HepG2 (cell line): ENCODE results near the gene CLASP1. TPM values are rescaled to one million over a fixed set of nuclear protein-coding genes. Genes with fewer than 3 reads are reported as not detected.

Experiments used
- ATF1 ChIP-seq: IDR thresholded peaks from 2 replicates; pipeline ENCODE4 v1.6.1; 2016; ENCODE audit warnings: mild to moderate bottlenecking, control low read depth
- E2F5 ChIP-seq: sonication (generic); formaldehyde crosslinking; conservative IDR thresholded peaks from 2 replicates; pipeline ENCODE4 v1.4.0; 2020; ENCODE audit warnings: missing genetic modification reagents
- ETS1 ChIP-seq: sonication (generic); formaldehyde crosslinking; IDR thresholded peaks from 2 replicates; pipeline ENCODE4 v1.4.0; 2020; ENCODE audit warnings: missing genetic modification reagents
- FOXO4 ChIP-seq: sonication (generic); formaldehyde crosslinking; conservative IDR thresholded peaks from 2 replicates; pipeline ENCODE4 v1.8.1; 2023; ENCODE audit warnings: missing genetic modification reagents
- HNF4A ChIP-seq: sonication (generic); formaldehyde crosslinking; IDR thresholded peaks from 2 replicates; pipeline ENCODE4 v1.4.0; 2020; ENCODE audit warnings: missing genetic modification reagents
- HOMEZ ChIP-seq: IDR thresholded peaks from 2 replicates; pipeline ENCODE4 v1.6.1; 2016; ENCODE audit warnings: low read depth
- KMT2A ChIP-seq: sonication (generic); formaldehyde crosslinking; IDR thresholded peaks from 2 replicates; pipeline ENCODE4 v1.4.0; 2020; ENCODE audit warnings: missing genetic modification reagents
- MAZ ChIP-seq, 2 experiments: sonication (generic) in 1 of 2; formaldehyde crosslinking in 1 of 2; IDR thresholded peaks; 2 replicates each; pipeline versions ENCODE4 v1.5.0 to v1.6.1; 2012 to 2020; ENCODE audit warnings: low read depth in 2 of 2, mild to moderate bottlenecking in 2 of 2, borderline replicate concordance in 1 of 2, improper control_type of control experiment in 1 of 2, low read length in 1 of 2, missing genetic modification reagents in 1 of 2, moderate library complexity in 1 of 2
- MED1 ChIP-seq: sonication (generic); formaldehyde crosslinking; IDR thresholded peaks from 2 replicates; pipeline ENCODE4 v1.4.0; 2020; ENCODE audit warnings: missing genetic modification reagents
- MEIS2 ChIP-seq: sonication (generic); formaldehyde crosslinking; IDR thresholded peaks from 2 replicates; pipeline ENCODE4 v1.9.0; 2021; ENCODE audit warnings: mild to moderate bottlenecking, missing genetic modification reagents
- PBX3 ChIP-seq: sonication (generic); formaldehyde crosslinking; IDR thresholded peaks from 2 replicates; pipeline ENCODE4 v1.8.1; 2023; ENCODE audit warnings: missing genetic modification reagents, inconsistent platforms, borderline replicate concordance
- PHF5A ChIP-seq: IDR thresholded peaks from one replicate; pipeline ENCODE4 v1.6.1; 2018; ENCODE audit warnings: low read depth, missing genetic modification reagents; ENCODE audit not compliant: unreplicated experiment
- TCF7 ChIP-seq: sonication (generic); IDR thresholded peaks from 2 replicates; pipeline ENCODE4 v1.6.1; 2016; ENCODE audit warnings: antibody characterized with exemption, low read depth
- ZBTB34 ChIP-seq: sonication (generic); formaldehyde crosslinking; IDR thresholded peaks from 2 replicates; pipeline ENCODE4 v1.8.0; 2022; ENCODE audit warnings: mild to moderate bottlenecking, missing genetic modification reagents
- ZFP37 ChIP-seq: sonication (generic); formaldehyde crosslinking; IDR thresholded peaks from 2 replicates; pipeline ENCODE4 v1.4.0; 2020; ENCODE audit warnings: missing genetic modification reagents, borderline replicate concordance
- ZNF546 ChIP-seq: sonication (generic); formaldehyde crosslinking; conservative IDR thresholded peaks from 2 replicates; pipeline ENCODE4 v1.8.1; 2023; ENCODE audit warnings: mild to moderate bottlenecking, missing genetic modification reagents
- ZNF607 ChIP-seq: sonication (generic); formaldehyde crosslinking; IDR thresholded peaks from 2 replicates; pipeline ENCODE4 v1.5.1; 2020; ENCODE audit warnings: missing genetic modification reagents, mild to moderate bottlenecking, borderline replicate concordance
- ZNF614 ChIP-seq: IDR thresholded peaks from 2 replicates; pipeline ENCODE4 v1.6.1; 2018; ENCODE audit warnings: missing biosample characterization, missing genetic modification reagents, inconsistent platforms, borderline replicate concordance
- ZNF850 ChIP-seq: sonication (generic); formaldehyde crosslinking; conservative IDR thresholded peaks from 2 replicates; pipeline ENCODE4 v1.9.0; 2021; ENCODE audit warnings: mild to moderate bottlenecking, missing genetic modification reagents
- polyA plus RNA-seq, 8 experiments: library from polyadenylated mRNA; depleted of rRNA in 3 of 8; stranded (reverse) in 7 of 8; unstranded in 1 of 8; fragments of >200 nt; fragmentation: Illumina TruSeq in 4 of 8; extraction: Trizol in 4 of 8; gene quantifications; 2 replicates each; pipeline versions ENCODE4 v1.2.1 to v1.2.3, GENCODE V29; 2011 to 2016; ENCODE audit warnings: low read depth in 4 of 8, missing spikeins in 1 of 8, mixed read lengths in 1 of 8; ENCODE audit not compliant: insufficient read depth in 1 of 8
- total RNA-seq, 5 experiments: library from RNA; depleted of rRNA; stranded (reverse); fragments of >200 nt; fragmentation: Illumina TruSeq; extraction: Trizol; gene quantifications; 2 replicates each; pipeline ENCODE4 v1.2.3, GENCODE V29; 2016; ENCODE audit warnings: low read depth in 1 of 5

The CLASP1 gene
- total and polyA plus RNA-seq, 2 of the 13 experiments (the other 11 are each of a cell fraction or from before 2014, with no cell fraction given), result 11.7 to 47.9 TPM

- TF ChIP-seq MEIS2, result 0 out of 2 replicates have a peak, but pooled peaks have one; percentile 48
- TF ChIP-seq ZNF546 (CRISPR knock-in tag), result no peak
- TF ChIP-seq ZNF607 (CRISPR knock-in tag), result peak; percentile 57; the same call in 1 of the 2 replicates
- no peak for TF ChIP-seq TCF7
- TF ChIP-seq HNF4A (CRISPR knock-in tag), result peak; percentile 76
- TF ChIP-seq PBX3 (CRISPR knock-in tag), result no peak
- TF ChIP-seq ZNF850, result no peak
- no peak for TF ChIP-seq ETS1
- no peak for TF ChIP-seq KMT2A (CRISPR knock-in tag)
- TF ChIP-seq MAZ (IDR thresholded peaks at IDR 0.05; ENCODE audit: borderline replicate concordance, low read depth, low read length), result no peak
- no peak for TF ChIP-seq MAZ (CRISPR knock-in tag; IDR thresholded peaks at IDR 0.05; ENCODE audit: low read depth)
- no peak; the same call in 1 of the 2 replicates for TF ChIP-seq ATF1 (CRISPR knock-in tag)
- TF ChIP-seq ZBTB34 (CRISPR knock-in tag), result no peak
- TF ChIP-seq E2F5 (CRISPR knock-in tag), result no peak
- TF ChIP-seq ZNF614 (CRISPR knock-in tag), result 0 out of 2 replicates have a peak, but pooled peaks have one; percentile 30
- TF ChIP-seq MED1, result peak; percentile 86
- TF ChIP-seq HOMEZ (CRISPR knock-in tag), result peak; percentile 92
- 0 out of 2 replicates have a peak, but pooled peaks have one; percentile 67 for TF ChIP-seq ZFP37
- TF ChIP-seq FOXO4 (CRISPR knock-in tag), result no peak
- TF ChIP-seq PHF5A (CRISPR knock-in tag), result peak; percentile 60
These were observed 10.7 kb upstream of the CLASP1 start (continued) for GRCh38 chr2:121659933-121660332.
